ENCODE data around the gene VPS25. TPM values are rescaled to one million over a fixed set of nuclear protein-coding genes. Genes with fewer than 3 reads are reported as not detected.

The VPS25 gene
- polyA plus RNA-seq, 1 donor from 2014 or later, result 133 TPM

- no peaks in the 10 kb centered on the region for H3K9me3 ChIP-seq (ENCODE audit: low read length)
These were observed 18.7 kb downstream of the VPS25 start for GRCh38 chr17:42791948-42792347.

GRCh38 chr17:42792545-42792944 is 19.3 kb downstream of the VPS25 start:
- Histone ChIP-seq H3K4me2 (ENCODE audit: low read length) (no peak overlapping the region), H3K9me3 (ENCODE audit: low read length) (no peaks in the 10 kb centered on the region), H4K20me1 (ENCODE audit: insufficient read depth) (no peaks in the 10 kb centered on the region), H3K36me3 (ENCODE audit: insufficient read depth, low read length) (no peaks in the 10 kb centered on the region), H3F3A (ENCODE audit: insufficient read depth, low read length, poor library complexity, severe bottlenecking) (no peaks in the 10 kb centered on the region), H3K9me2 (ENCODE audit: insufficient read depth, low read length) (no peaks in the 10 kb centered on the region), H2AFZ (ENCODE audit: low read depth, low read length) (no peak overlapping the region), H3K27me3 (ENCODE audit: insufficient read depth, low read depth, low read length) (no peaks in the 10 kb centered on the region), H3K9ac (ENCODE audit: low read length) (no peak overlapping the region), H3K4me3 (ENCODE audit: low read length) (no peak overlapping the region), H3K79me2 (replicated peaks; ENCODE audit: insufficient read depth, low read length) (peaks cover 4% of the 10 kb centered on the region), H3K27ac (ENCODE audit: low read length) (no peak overlapping the region)
- TF ChIP-seq SMC3 (conservative IDR thresholded peaks at IDR 0.05; ENCODE audit: poor library complexity), result no peak
- no peak for TF ChIP-seq EP300 (conservative IDR thresholded peaks at IDR 0.05; ENCODE audit: poor library complexity, severe bottlenecking)
- TF ChIP-seq, protein P1, sequence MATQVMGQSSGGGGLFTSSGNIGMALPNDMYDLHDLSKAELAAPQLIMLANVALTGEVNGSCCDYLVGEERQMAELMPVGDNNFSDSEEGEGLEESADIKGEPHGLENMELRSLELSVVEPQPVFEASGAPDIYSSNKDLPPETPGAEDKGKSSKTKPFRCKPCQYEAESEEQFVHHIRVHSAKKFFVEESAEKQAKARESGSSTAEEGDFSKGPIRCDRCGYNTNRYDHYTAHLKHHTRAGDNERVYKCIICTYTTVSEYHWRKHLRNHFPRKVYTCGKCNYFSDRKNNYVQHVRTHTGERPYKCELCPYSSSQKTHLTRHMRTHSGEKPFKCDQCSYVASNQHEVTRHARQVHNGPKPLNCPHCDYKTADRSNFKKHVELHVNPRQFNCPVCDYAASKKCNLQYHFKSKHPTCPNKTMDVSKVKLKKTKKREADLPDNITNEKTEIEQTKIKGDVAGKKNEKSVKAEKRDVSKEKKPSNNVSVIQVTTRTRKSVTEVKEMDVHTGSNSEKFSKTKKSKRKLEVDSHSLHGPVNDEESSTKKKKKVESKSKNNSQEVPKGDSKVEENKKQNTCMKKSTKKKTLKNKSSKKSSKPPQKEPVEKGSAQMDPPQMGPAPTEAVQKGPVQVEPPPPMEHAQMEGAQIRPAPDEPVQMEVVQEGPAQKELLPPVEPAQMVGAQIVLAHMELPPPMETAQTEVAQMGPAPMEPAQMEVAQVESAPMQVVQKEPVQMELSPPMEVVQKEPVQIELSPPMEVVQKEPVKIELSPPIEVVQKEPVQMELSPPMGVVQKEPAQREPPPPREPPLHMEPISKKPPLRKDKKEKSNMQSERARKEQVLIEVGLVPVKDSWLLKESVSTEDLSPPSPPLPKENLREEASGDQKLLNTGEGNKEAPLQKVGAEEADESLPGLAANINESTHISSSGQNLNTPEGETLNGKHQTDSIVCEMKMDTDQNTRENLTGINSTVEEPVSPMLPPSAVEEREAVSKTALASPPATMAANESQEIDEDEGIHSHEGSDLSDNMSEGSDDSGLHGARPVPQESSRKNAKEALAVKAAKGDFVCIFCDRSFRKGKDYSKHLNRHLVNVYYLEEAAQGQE (IDR thresholded peaks at IDR 0.05; ENCODE audit: borderline replicate concordance), result no peak
- no peak for TF ChIP-seq TAF1 (IDR thresholded peaks at IDR 0.05; ENCODE audit: low read depth)
- TF ChIP-seq MXI1 (conservative IDR thresholded peaks at IDR 0.05; ENCODE audit: poor library complexity, severe bottlenecking), result no peak
- TF ChIP-seq CTCF (IDR thresholded peaks at IDR 0.05; ENCODE audit: poor library complexity, severe bottlenecking), result no peak
- TF ChIP-seq EZH2 (IDR thresholded peaks at IDR 0.05; ENCODE audit: borderline replicate concordance, insufficient read depth, low read length, poor library complexity, severe bottlenecking), result no peak
- TF ChIP-seq RAD21 (conservative IDR thresholded peaks at IDR 0.05), result no peak
- TF ChIP-seq POLR2AphosphoS5 (IDR thresholded peaks at IDR 0.05), result no peak

More at GRCh38 chr17:42791948-42792347, 18.7 kb downstream of the VPS25 start:
- H3K27me3 ChIP-seq (ENCODE audit: insufficient read depth, low read depth, low read length), result no peaks in the 10 kb centered on the region
- H3K9ac ChIP-seq (ENCODE audit: low read length), result no peak overlapping the region
- H3K9me2 ChIP-seq (ENCODE audit: insufficient read depth, low read length), result no peaks in the 10 kb centered on the region
- H2AFZ ChIP-seq (ENCODE audit: low read depth, low read length), result no peak overlapping the region
- no peaks in the 10 kb centered on the region for H4K20me1 ChIP-seq (ENCODE audit: insufficient read depth)
- H3K36me3 ChIP-seq (ENCODE audit: insufficient read depth, low read length), result no peaks in the 10 kb centered on the region
- no peak overlapping the region for H3K27ac ChIP-seq (ENCODE audit: low read length)
- no peaks in the 10 kb centered on the region for H3F3A ChIP-seq (ENCODE audit: insufficient read depth, low read length, poor library complexity, severe bottlenecking)
- H3K4me2 ChIP-seq (ENCODE audit: low read length), result no peak overlapping the region
- no peaks in the 10 kb centered on the region for H3K79me2 ChIP-seq (replicated peaks; ENCODE audit: insufficient read depth, low read length)
- H3K4me3 ChIP-seq (ENCODE audit: low read length), result no peak overlapping the region
- TF ChIP-seq POLR2AphosphoS5 (IDR thresholded peaks at IDR 0.05) (no peak), CTCF (IDR thresholded peaks at IDR 0.05; ENCODE audit: poor library complexity, severe bottlenecking) (no peak), TAF1 (IDR thresholded peaks at IDR 0.05; ENCODE audit: low read depth) (no peak), SMC3 (conservative IDR thresholded peaks at IDR 0.05; ENCODE audit: poor library complexity) (no peak), EP300 (conservative IDR thresholded peaks at IDR 0.05; ENCODE audit: poor library complexity, severe bottlenecking) (no peak)
- TF ChIP-seq, protein P1 (IDR thresholded peaks at IDR 0.05; ENCODE audit: borderline replicate concordance), result no peak
